T-helper 17 cell (primary cell): ENCODE measurements around the gene ALPP. TPM values are rescaled to one million over a fixed set of nuclear protein-coding genes. Genes with fewer than 3 reads are reported as not detected.
"Not testable (repeated sequence)": the region's sequence is repeated elsewhere in the genome, so short reads cannot be mapped to it uniquely, and the experiment has no call there.

Experiments
- ATAC-seq: fragments of 150-1000 bp; cut with Tn5 transposase; 2 replicates; pipeline ENCODE4 v1.10.0; 2021; ENCODE audit warnings: mild to moderate bottlenecking, moderate library complexity
- DNase-seq, 3 donors: peaks; one replicate each; pipeline versions ENCODE4 v3.0.0 to v3.0.0-alpha.2; 2020 to 2021
- H3K9me3 ChIP-seq: one replicate; pipeline ENCODE4 v1.7.0; 2013; ENCODE audit warnings: low read length, mild to moderate bottlenecking; ENCODE audit not compliant: control insufficient read depth, poor library complexity, severe bottlenecking
- H3K27ac Mint-ChIP-seq: one replicate; pipeline ENCODE4 v1.8.0; 2022; ENCODE audit warnings: mild to moderate bottlenecking, moderate library complexity, mixed read lengths
- H3K27me3 Mint-ChIP-seq: one replicate; pipeline ENCODE4 v1.8.0; 2022; ENCODE audit warnings: mixed read lengths
- H3K36me3 Mint-ChIP-seq: one replicate; pipeline ENCODE4 v1.8.0; 2022; ENCODE audit warnings: low read depth, mixed read lengths
- H3K4me1 Mint-ChIP-seq: one replicate; pipeline ENCODE4 v1.8.0; 2022; ENCODE audit warnings: mild to moderate bottlenecking, mixed read lengths
- H3K4me3 Mint-ChIP-seq: one replicate; pipeline ENCODE4 v1.8.0; 2022; ENCODE audit warnings: mild to moderate bottlenecking, moderate library complexity, mixed read lengths
- total RNA-seq, 4 donors: library from RNA in 2 of 4; stranded (reverse) in 2 of 4; gene quantifications; one replicate each; pipeline ENCODE4 v1.2.3 and lab custom pipeline; 2022 to 2026

The ALPP gene
- total RNA-seq, 2 donors from 2014 or later, result 0.29 to 0.45 TPM

DNA sequence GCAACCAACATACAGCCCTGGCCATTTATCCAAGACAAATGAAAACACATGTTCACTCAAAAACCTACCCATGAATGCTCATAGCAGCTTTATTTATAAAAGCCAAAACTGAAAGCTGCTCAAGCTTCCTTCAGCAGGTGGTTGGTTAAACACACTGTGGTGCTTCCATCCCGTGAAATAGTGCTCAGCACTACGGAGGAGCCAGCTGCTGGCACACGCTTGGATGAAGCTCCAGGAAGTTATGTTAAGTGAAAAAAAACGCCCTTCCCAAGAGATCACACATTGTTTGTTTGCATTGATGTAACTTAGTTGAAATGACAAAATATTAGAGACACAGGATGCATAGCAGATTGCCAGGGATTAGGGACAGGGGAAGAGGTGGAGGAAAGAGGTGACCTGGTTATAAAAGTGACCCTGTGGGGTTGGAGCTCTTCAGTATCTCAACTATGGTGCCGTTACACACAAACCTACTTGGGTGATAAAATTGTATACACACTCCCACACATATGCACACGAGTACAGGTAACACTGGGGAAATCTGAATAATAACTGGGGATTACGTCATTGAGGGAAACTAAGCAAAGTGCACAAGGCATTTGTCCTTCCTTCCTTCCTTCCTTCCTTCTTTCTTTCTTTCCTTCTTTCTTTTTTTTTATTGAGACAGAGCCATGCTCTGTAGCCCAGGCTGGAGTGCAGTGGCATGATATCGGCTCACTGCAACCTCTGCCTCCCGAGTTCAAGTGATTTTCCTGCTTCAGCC, 21.9 kb downstream of the ALPP start:
- ATAC-seq (no peak), DNase-seq (no peak)
- no peak overlapping the region for H3K27ac Mint-ChIP-seq
- H3K36me3 Mint-ChIP-seq, result no peaks in the 10 kb centered on the region
- H3K4me3 Mint-ChIP-seq, result no peak overlapping the region
- H3K27me3 Mint-ChIP-seq, result peaks cover 31% of the 10 kb centered on the region
- no peaks in the 10 kb centered on the region for H3K9me3 ChIP-seq
- H3K4me1 Mint-ChIP-seq, result peaks cover 5% of the 10 kb centered on the region

DNA sequence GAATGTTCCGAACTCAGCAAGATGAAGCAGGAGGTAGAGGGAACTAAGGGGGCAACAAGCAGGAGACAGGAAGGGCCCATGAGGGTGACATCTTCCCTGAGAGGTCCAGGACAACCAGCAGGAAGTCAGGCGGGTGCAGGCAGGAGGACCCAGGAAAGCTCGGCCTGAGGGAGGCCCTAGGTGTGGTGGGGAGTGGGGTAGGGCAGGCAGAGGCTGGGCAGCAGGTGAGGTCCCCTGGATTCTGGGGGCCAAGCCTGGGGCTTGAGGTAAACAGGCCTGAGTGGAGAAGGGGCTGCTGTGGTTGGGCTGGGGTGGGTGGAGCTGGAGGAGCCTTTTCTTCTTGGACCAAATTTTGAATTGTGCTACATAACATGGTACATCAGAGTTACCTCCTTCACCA, 24.0 kb downstream of the ALPP start:
- Mint-ChIP-seq H3K36me3 (no peaks in the 10 kb centered on the region), H3K4me3 (no peak overlapping the region), H3K27me3 (peaks cover 26% of the 10 kb centered on the region), H3K27ac (no peak overlapping the region), H3K4me1 (peaks cover 5% of the 10 kb centered on the region)
- H3K9me3 ChIP-seq, result no peaks in the 10 kb centered on the region
- DNase-seq, result no peak
- no peak for ATAC-seq

DNA sequence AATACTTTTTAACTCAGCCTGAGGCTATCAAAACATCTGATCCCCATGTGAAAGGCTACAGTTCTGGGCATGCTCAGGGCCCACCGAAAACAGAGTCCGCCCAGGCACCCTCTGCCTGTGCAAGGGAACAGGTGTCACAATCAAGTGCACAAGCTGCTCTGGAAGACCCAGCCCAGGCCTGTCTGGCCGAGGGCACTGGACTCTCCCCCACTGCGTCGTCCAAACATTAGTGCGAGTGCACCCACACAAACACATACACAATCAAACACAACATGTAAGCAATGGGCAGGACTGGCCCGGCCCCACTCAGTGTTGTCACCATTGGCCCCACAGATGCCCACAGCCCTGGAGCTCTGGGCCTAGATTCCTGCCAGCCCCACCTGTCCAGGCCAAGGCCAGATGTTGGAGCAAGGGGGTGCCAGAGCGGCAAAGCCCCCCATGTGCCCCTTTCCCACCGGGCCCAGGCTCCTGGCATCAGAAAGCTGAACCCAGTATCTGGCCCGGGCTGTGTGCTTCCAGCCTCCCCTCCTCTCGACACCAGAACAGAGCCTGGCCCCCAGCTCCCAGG, 27.5 kb downstream of the ALPP start:
- peaks cover 17% of the 10 kb centered on the region for H3K27me3 Mint-ChIP-seq
- no peaks in the 10 kb centered on the region for H3K9me3 ChIP-seq
- no peaks in the 10 kb centered on the region for H3K36me3 Mint-ChIP-seq
- DNase-seq (no peak), ATAC-seq (no peak)
- peaks cover 2% of the 10 kb centered on the region for H3K4me1 Mint-ChIP-seq
- H3K4me3 Mint-ChIP-seq, result no peak overlapping the region
- no peak overlapping the region for H3K27ac Mint-ChIP-seq

DNA sequence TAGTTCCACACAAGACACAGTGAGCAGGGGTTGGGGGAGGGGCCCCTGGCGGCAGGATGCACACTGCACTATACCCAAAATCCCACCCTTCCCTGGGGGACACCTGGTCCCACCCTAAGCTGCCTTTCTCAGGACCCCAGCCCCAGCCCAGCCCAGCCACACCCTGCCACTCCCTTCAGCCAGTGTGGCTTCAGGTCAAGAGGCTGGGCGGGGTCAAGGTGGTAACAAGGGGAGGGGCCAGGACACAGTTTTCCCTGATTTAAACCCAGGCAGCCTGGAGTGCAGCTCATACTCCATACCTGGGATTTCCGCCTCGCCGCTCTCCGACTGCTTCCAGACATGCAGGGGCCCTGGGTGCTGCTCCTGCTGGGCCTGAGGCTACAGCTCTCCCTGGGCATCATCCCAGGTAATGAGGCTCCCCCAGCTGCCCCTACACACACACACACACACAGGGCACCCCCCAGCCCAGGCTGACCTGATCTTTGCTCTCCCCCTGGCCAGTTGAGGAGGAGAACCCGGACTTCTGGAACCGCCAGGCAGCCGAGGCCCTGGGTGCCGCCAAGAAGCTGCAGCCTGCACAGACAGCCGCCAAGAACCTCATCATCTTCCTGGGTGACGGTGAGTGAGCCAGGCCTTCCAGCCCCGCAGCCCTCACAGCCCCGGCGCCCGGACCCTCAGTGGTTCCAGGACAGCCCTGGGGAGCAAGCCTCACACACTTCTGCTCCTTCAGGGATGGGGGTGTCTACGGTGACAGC, 28.2 kb downstream of the ALPP start, which contains the start of gene ALPG:
Gene ALPG, plus strand, starts transcription at position 289 of the 755 bp plus-strand sequence. Its CDS starts 51 bp downstream, at position 340.
- DNase-seq, result no peak
- peaks cover 2% of the 10 kb centered on the region for H3K4me1 Mint-ChIP-seq
- H3K4me3 Mint-ChIP-seq, result no peak within 1 kb of the TSS
- no peak for ATAC-seq
- no peak within 1 kb of the TSS for H3K27ac Mint-ChIP-seq
- peaks cover 20% of the 10 kb centered on the region for H3K27me3 Mint-ChIP-seq
- H3K9me3 ChIP-seq, result no peaks in the 10 kb centered on the region
- H3K36me3 Mint-ChIP-seq, result no peaks in the 10 kb centered on the region

DNA sequence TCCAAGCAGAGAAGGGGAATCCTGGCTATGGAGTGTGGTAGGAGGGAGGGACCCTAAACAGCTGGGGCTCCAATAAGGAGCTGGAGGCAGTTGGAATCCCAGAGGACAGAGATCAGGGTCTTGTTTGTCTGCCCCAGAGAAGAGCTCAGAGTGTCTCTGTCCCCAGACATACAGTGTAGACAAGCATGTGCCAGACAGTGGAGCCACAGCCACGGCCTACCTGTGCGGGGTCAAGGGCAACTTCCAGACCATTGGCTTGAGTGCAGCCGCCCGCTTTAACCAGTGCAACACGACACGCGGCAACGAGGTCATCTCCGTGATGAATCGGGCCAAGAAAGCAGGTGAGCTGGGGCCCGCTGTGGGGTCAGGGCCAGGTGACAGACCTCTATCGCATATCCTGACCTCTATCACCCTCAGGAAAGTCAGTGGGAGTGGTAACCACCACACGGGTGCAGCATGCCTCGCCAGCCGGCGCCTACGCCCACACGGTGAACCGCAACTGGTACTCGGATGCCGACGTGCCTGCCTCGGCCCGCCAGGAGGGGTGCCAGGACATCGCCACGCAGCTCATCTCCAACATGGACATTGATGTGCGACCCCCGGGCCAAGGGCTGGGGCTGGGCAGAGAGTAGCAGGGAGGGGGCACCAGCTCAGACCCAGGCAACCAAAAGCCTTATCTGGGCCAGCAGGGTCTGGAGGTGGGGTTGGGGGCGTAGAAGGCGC, 29.0 kb downstream of the ALPP start:
- H3K36me3 Mint-ChIP-seq, H3K27ac Mint-ChIP-seq, H3K9me3 ChIP-seq, H3K4me1 Mint-ChIP-seq, H3K4me3 Mint-ChIP-seq, DNase-seq, ATAC-seq: not testable (repeated sequence)
- peaks cover 24% of the 10 kb centered on the region for H3K27me3 Mint-ChIP-seq

DNA sequence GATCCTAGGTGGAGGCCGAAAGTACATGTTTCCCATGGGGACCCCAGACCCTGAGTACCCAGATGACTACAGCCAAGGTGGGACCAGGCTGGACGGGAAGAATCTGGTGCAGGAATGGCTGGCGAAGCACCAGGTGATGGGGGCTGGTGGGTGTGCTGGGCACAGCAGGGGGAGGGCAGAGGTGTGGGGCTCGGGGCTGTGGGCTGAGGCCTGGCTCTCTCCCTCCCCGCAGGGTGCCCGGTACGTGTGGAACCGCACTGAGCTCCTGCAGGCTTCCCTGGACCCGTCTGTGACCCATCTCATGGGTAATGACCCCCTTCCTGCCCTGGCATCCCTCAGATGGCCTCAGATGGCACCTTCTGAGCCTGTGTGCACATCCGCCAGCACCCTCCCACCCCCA, 29.7 kb downstream of the ALPP start:
- DNase-seq, H3K9me3 ChIP-seq, H3K36me3 Mint-ChIP-seq, H3K27ac Mint-ChIP-seq, H3K4me1 Mint-ChIP-seq, ATAC-seq, H3K4me3 Mint-ChIP-seq: not testable (repeated sequence)
- peaks cover 30% of the 10 kb centered on the region for H3K27me3 Mint-ChIP-seq

DNA sequence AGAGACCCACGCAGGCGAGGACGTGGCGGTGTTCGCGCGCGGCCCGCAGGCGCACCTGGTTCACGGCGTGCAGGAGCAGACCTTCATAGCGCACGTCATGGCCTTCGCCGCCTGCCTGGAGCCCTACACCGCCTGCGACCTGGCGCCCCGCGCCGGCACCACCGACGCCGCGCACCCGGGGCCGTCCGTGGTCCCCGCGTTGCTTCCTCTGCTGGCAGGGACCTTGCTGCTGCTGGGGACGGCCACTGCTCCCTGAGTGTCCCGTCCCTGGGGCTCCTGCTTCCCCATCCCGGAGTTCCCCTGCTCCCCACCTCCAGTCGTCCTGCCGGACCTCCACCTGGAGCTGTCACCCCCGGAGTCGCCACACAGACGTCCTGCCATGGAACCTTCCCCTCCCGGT, 31.1 kb downstream of the ALPP start:
- H3K27me3 Mint-ChIP-seq, result peaks cover 40% of the 10 kb centered on the region
- not testable (repeated sequence) for H3K9me3 ChIP-seq, H3K27ac Mint-ChIP-seq, H3K4me3 Mint-ChIP-seq, DNase-seq, ATAC-seq, H3K36me3 Mint-ChIP-seq, H3K4me1 Mint-ChIP-seq

DNA sequence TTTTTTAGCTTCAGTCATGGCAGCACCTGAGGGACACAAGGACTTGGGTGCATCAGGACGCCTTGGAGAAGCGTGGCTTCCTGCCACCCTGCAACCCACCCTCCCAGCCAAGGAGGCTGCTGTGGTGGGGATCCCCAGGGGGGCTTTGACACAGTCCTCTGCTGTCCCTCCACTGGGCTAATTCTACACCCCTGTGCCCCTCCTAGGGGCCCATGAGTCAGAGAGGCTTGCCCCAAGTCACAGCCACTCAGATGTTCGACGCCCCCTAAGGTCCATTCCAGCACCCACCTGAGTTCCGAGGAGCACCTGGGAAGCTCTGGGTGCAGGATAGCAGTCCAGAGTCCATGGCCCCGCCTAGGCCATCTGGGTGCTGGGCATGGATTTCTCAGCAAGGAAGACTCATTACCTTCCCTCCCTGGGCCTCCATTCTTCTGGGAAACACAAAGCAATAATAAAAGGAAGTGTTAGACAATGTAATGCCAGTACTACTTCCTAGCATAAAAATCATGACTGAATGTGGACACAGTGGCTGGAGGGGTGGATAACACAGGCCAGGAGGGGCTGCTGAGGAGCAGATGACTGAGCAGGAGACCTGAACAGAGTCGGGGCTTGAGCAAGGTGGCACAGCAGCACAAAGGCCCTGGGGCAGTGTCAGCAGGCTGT, 31.8 kb downstream of the ALPP start:
- H3K27me3 Mint-ChIP-seq, result peaks cover 41% of the 10 kb centered on the region
- no peaks in the 10 kb centered on the region for H3K9me3 ChIP-seq
- H3K4me1 Mint-ChIP-seq, result peaks cover 3% of the 10 kb centered on the region
- H3K4me3 Mint-ChIP-seq, result no peak overlapping the region
- no peaks in the 10 kb centered on the region for H3K36me3 Mint-ChIP-seq
- no peak overlapping the region for H3K27ac Mint-ChIP-seq
- DNase-seq, result no peak
- no peak for ATAC-seq

DNA sequence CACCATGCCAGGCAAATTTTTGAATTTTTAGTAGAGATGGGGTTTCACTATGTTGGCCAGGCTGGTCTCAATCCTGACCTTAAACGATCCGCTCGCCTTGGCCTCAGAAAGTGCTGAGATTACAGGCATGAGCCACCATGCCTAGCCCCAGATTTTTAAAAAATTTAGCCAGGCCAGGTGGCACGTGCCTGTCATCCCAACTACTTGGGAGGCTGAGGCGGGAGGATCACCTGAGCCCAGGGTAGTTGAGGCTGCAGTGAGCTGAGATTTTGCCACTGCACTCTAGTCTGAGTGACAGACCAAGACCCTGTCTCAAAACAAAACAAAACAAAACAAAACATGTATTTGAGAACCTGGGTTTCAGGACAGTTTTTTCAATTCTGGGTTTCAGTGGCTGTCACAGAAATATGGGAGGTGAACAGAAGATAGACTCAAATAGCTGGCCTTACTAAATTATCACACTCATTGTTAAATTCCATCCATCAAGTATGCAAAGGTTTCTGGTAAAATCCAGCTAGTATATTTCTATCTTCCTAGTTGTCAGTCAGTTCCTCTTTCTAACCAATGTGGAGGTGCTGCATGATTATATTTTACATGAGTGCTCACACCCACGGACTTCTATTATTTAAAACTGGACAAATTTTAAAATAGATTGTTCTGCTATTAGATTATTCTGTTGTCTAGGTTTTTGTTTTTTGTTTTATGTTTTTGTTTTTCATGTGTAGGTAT, 33.5 kb downstream of the ALPP start:
- Mint-ChIP-seq H3K27ac (no peak overlapping the region), H3K27me3 (peaks cover 49% of the 10 kb centered on the region), H3K36me3 (no peaks in the 10 kb centered on the region), H3K4me3 (no peak overlapping the region), H3K4me1 (peaks cover 3% of the 10 kb centered on the region)
- DNase-seq, result no peak
- ATAC-seq, result no peak
- no peaks in the 10 kb centered on the region for H3K9me3 ChIP-seq

DNA sequence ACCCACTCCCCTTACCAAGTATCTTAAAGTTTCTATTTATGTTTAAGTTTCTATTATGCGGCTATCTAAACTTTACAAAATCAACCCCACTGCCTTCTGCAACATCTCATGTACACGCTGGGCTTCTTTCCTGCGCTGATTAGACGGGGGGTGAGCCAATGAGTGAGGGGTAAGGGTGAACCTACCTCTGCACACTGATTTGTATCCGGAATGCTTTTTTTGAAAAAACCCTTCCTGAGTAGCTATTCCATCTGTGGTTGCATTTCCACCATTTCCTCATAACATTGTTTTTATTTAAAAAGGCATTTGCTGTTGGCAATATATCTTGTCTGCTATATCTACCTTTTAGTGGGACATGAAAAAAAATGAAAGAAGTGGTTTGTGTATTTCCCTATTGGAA, 34.4 kb downstream of the ALPP start:
- H3K9me3 ChIP-seq, result no peaks in the 10 kb centered on the region
- Mint-ChIP-seq H3K27ac (no peak overlapping the region), H3K4me1 (peaks cover 3% of the 10 kb centered on the region), H3K36me3 (no peaks in the 10 kb centered on the region), H3K27me3 (peaks cover 50% of the 10 kb centered on the region), H3K4me3 (no peak overlapping the region)
- DNase-seq (no peak), ATAC-seq (no peak)

DNA sequence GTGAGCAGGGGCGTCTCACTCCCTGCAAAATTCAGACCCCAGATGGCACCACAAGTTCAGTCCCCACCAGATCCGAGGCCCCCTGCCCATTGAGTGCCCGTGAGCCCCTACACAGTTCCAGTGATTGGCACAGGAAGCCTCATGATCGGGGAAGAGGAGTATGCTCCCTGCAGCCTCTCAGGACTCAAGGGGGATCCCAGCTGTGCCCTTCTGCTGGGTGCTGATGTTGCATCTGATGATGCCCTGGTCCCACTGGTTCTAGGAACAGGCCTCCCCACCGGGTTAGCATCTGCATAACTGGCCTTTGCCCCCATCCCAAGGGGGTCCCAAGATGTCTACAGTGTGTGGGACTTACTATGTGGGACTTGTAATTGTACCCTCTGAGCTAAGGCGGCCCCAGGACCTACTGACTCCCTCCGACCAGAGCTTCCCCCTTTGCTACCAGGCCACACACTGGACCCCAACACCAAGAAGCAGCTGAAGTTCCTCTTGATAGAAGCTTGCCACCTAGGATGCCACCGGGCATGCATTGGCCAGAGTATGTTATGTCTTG, 36.7 kb downstream of the ALPP start:
- peaks cover 6% of the 10 kb centered on the region for H3K4me1 Mint-ChIP-seq
- H3K9me3 ChIP-seq, result no peaks in the 10 kb centered on the region
- no peak overlapping the region for H3K27ac Mint-ChIP-seq
- no peaks in the 10 kb centered on the region for H3K36me3 Mint-ChIP-seq
- H3K4me3 Mint-ChIP-seq, result no peak overlapping the region
- peaks cover 62% of the 10 kb centered on the region for H3K27me3 Mint-ChIP-seq
- DNase-seq (no peak), ATAC-seq (no peak)
